SK-N-SH (cell line): ENCODE results near the gene TOMM40L.

Source experiments
- EP300 ChIP-seq, 2 experiments: IDR thresholded peaks; 2 replicates each; pipeline versions ENCODE4 v1.4.0 to v1.6.1; 2012; ENCODE audit warnings: borderline replicate concordance in 1 of 2, low read depth in 1 of 2, low read length in 1 of 2
- RAD21 ChIP-seq: IDR thresholded peaks from 2 replicates; pipeline ENCODE4 v1.6.1; 2012; ENCODE audit warnings: mild to moderate bottlenecking, low read length
- RCOR1 ChIP-seq: fragments of 150-350 bp; IDR thresholded peaks from 2 replicates; pipeline ENCODE4 v1.6.1; 2017; ENCODE audit warnings: antibody characterized with exemption, low read length
- TF ChIP-seq, protein P1 (sequence below): fragments of 200-600 bp; sonication (generic); IDR thresholded peaks from 2 replicates; pipeline ENCODE4 v1.6.1; 2017; ENCODE audit warnings: antibody characterized with exemption, mild to moderate bottlenecking, moderate library complexity
- TF ChIP-seq, protein P2 (sequence below): IDR thresholded peaks from 2 replicates; pipeline ENCODE4 v1.4.0; 2012; ENCODE audit warnings: low read depth
- TF ChIP-seq, protein P3 (sequence below): IDR thresholded peaks from 2 replicates; pipeline ENCODE4 v1.4.0; 2012; ENCODE audit warnings: low read depth, borderline replicate concordance
- TF ChIP-seq, protein P4 (sequence below): IDR thresholded peaks from 2 replicates; pipeline ENCODE4 v1.6.1; 2012; ENCODE audit warnings: mild to moderate bottlenecking, low read depth, low read length, moderate library complexity

DNA sequence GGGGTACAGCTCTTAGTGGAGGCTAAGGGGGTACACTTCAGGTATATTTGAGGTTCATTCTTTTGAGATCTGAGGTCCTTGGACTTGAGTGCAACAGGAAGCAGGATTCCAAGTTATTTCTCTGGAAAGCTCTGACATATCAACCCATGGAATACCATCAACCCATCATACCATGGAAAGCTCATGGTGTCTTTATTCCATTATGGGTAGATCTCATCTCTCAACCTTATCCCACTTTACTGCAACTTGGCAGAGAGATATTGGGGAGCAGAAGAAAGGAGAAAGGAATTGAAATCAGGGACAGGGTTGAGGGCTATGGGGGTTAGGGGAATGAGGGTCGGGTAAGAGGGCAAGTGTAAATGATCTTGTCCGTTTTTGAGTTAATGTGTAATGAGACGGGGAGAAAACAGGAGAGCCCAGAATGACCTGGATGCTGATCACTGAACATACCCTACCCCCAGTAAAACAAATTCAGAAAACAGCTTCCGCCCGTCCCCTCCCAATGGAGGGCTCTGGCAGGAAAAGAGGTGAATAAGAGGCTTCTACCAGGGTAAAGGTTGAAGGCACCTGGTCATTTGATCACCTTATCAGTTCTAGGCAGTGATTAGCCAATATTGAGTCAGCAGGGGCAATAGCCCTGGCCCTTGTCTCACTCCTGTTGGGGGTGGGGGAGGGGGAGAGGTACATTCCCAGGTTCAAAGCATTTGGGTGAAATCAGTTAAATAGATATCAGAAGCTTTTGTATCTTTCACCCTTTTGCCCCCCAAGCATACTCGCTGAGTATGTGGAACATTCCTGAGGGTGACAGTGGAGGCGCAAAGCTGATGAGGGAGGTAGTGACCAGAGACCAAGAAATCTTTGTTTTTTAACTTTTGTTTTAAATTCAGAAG lies 1.8 kb upstream of the TOMM40L start:
- TF ChIP-seq, protein P1, sequence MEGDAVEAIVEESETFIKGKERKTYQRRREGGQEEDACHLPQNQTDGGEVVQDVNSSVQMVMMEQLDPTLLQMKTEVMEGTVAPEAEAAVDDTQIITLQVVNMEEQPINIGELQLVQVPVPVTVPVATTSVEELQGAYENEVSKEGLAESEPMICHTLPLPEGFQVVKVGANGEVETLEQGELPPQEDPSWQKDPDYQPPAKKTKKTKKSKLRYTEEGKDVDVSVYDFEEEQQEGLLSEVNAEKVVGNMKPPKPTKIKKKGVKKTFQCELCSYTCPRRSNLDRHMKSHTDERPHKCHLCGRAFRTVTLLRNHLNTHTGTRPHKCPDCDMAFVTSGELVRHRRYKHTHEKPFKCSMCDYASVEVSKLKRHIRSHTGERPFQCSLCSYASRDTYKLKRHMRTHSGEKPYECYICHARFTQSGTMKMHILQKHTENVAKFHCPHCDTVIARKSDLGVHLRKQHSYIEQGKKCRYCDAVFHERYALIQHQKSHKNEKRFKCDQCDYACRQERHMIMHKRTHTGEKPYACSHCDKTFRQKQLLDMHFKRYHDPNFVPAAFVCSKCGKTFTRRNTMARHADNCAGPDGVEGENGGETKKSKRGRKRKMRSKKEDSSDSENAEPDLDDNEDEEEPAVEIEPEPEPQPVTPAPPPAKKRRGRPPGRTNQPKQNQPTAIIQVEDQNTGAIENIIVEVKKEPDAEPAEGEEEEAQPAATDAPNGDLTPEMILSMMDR = no peak
- TF ChIP-seq RCOR1 = no peak
- TF ChIP-seq, protein P2, sequence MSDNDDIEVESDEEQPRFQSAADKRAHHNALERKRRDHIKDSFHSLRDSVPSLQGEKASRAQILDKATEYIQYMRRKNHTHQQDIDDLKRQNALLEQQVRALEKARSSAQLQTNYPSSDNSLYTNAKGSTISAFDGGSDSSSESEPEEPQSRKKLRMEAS = no peak
- TF ChIP-seq, protein P3, sequence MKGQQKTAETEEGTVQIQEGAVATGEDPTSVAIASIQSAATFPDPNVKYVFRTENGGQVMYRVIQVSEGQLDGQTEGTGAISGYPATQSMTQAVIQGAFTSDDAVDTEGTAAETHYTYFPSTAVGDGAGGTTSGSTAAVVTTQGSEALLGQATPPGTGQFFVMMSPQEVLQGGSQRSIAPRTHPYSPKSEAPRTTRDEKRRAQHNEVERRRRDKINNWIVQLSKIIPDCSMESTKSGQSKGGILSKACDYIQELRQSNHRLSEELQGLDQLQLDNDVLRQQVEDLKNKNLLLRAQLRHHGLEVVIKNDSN = no peak
- TF ChIP-seq RAD21 = no peak
- TF ChIP-seq EP300 (IDR thresholded peaks at IDR 0.05; ENCODE audit: borderline replicate concordance in 1 of 2, low read depth in 1 of 2, low read length in 1 of 2) = no peak
- TF ChIP-seq, protein P4, sequence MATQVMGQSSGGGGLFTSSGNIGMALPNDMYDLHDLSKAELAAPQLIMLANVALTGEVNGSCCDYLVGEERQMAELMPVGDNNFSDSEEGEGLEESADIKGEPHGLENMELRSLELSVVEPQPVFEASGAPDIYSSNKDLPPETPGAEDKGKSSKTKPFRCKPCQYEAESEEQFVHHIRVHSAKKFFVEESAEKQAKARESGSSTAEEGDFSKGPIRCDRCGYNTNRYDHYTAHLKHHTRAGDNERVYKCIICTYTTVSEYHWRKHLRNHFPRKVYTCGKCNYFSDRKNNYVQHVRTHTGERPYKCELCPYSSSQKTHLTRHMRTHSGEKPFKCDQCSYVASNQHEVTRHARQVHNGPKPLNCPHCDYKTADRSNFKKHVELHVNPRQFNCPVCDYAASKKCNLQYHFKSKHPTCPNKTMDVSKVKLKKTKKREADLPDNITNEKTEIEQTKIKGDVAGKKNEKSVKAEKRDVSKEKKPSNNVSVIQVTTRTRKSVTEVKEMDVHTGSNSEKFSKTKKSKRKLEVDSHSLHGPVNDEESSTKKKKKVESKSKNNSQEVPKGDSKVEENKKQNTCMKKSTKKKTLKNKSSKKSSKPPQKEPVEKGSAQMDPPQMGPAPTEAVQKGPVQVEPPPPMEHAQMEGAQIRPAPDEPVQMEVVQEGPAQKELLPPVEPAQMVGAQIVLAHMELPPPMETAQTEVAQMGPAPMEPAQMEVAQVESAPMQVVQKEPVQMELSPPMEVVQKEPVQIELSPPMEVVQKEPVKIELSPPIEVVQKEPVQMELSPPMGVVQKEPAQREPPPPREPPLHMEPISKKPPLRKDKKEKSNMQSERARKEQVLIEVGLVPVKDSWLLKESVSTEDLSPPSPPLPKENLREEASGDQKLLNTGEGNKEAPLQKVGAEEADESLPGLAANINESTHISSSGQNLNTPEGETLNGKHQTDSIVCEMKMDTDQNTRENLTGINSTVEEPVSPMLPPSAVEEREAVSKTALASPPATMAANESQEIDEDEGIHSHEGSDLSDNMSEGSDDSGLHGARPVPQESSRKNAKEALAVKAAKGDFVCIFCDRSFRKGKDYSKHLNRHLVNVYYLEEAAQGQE = no peak
